SHP77 (cell line): ENCODE data around the gene SLC7A6OS.

Experiments
- DNase-seq, 2 experiments: peaks; one replicate each; lab custom pipeline; 2025; lab: John Stamatoyannopoulos, UW

SLC7A6OS gene

GRCh38 chr16:68310774-68311511, at the start of gene SLC7A6OS, which contains the start of gene PRMT7:
SLC7A6OS (minus strand) TSS chr16:68310946; CDS start chr16:68310926, 20 bp downstream.
PRMT7 (plus strand) TSS chr16:68311019; CDS start chr16:68315980, 4,961 bp downstream.
- peak; percentile 88 to 94 for DNase-seq

GRCh38 chr16:68359398-68360191, 48.8 kb upstream of the SLC7A6OS start:
- DNase-seq: no peak

GRCh38 chr16:68358951-68359350, 48.2 kb upstream of the SLC7A6OS start:
- no peak for DNase-seq

- no peak for DNase-seq
Measured at GRCh38 chr16:68357923-68358322, 47.2 kb upstream of the SLC7A6OS start.

- DNase-seq: no peak
Measured at GRCh38 chr16:68357521-68357922, 46.8 kb upstream of the SLC7A6OS start.

- DNase-seq: no peak
Measured at GRCh38 chr16:68356919-68357286, 46.2 kb upstream of the SLC7A6OS start.

GRCh38 chr16:68356249-68356918, 45.6 kb upstream of the SLC7A6OS start:
- no peak for DNase-seq

GRCh38 chr16:68355447-68356248, 44.9 kb upstream of the SLC7A6OS start:
- DNase-seq: no peak

GRCh38 chr16:68354816-68355215, 44.1 kb upstream of the SLC7A6OS start:
- no peak for DNase-seq

GRCh38 chr16:68353366-68353765, 42.6 kb upstream of the SLC7A6OS start:
- DNase-seq: no peak

- DNase-seq: no peak
Measured at GRCh38 chr16:68351991-68352431, 41.3 kb upstream of the SLC7A6OS start.

GRCh38 chr16:68351463-68351862, 40.7 kb upstream of the SLC7A6OS start:
- no peak for DNase-seq

GRCh38 chr16:68350813-68351350, 40.1 kb upstream of the SLC7A6OS start:
- DNase-seq: no peak

GRCh38 chr16:68349838-68350410, 39.2 kb upstream of the SLC7A6OS start:
- no peak for DNase-seq

GRCh38 chr16:68348639-68349445, 38.1 kb upstream of the SLC7A6OS start:
- DNase-seq: no peak

GRCh38 chr16:68347605-68348004, 36.9 kb upstream of the SLC7A6OS start:
- DNase-seq: no peak

GRCh38 chr16:68346892-68347480, 36.2 kb upstream of the SLC7A6OS start:
- no peak for DNase-seq

- no peak for DNase-seq
Measured at GRCh38 chr16:68345958-68346635, 35.4 kb upstream of the SLC7A6OS start.

- DNase-seq: no peak
Measured at GRCh38 chr16:68345351-68345810, 34.6 kb upstream of the SLC7A6OS start.
